HL-60 (cell line): ENCODE measurements around the gene SCARF1.

Experiments used
- DNase-seq, 2 experiments: peaks; one replicate each; pipeline ENCODE4 v3.0.0-alpha.2; 2010 to 2020; ENCODE audit warnings: low read depth in 1 of 2, low spot score in 1 of 2
- H3K27ac ChIP-seq: fragments of 250-450 bp; sonication (Bioruptor Pico); replicated peaks from 2 replicates; pipeline ENCODE4 v1.5.1; 2020; ENCODE audit warnings: mild to moderate bottlenecking, moderate library complexity
- H3K27me3 ChIP-seq: fragments of 250-450 bp; sonication (Bioruptor Pico); 2 replicates; pipeline ENCODE4 v1.5.1; 2021; ENCODE audit warnings: mild to moderate bottlenecking, moderate library complexity; ENCODE audit not compliant: insufficient read depth, poor library complexity, severe bottlenecking
- H3K4me3 ChIP-seq: replicated peaks from 2 replicates; pipeline ENCODE4 v1.5.1; 2011; ENCODE audit warnings: mild to moderate bottlenecking, control low read depth, low read length; ENCODE audit not compliant: insufficient read depth
- CTCF ChIP-seq: IDR thresholded peaks from one replicate; pipeline ENCODE4 v1.5.1; 2011; ENCODE audit warnings: low read length, control low read depth, inconsistent platforms; ENCODE audit not compliant: insufficient read depth
- GABPA ChIP-seq: IDR thresholded peaks from 2 replicates; pipeline ENCODE4 v1.6.1; 2012; ENCODE audit warnings: low read depth
- POLR2AphosphoS5 ChIP-seq: IDR thresholded peaks from 2 replicates; pipeline ENCODE4 v1.6.1; 2012; ENCODE audit warnings: low read depth
- REST ChIP-seq: IDR thresholded peaks from 2 replicates; pipeline ENCODE4 v1.6.1; 2012; ENCODE audit warnings: low read depth; ENCODE audit not compliant: insufficient replicate concordance
- SPI1 ChIP-seq: IDR thresholded peaks from 2 replicates; pipeline ENCODE4 v1.6.1; 2012; ENCODE audit warnings: low read depth, mild to moderate bottlenecking, borderline replicate concordance

The SCARF1 gene

GRCh38 chr17:1646199-1646875 lies 805 bp upstream of the SCARF1 start:
- Histone ChIP-seq H3K27ac (no peak overlapping the region), H3K4me3 (no peak overlapping the region), H3K27me3 (no peaks in the 10 kb centered on the region)
- TF ChIP-seq REST (no peak), GABPA (no peak), CTCF (no peak), SPI1 (no peak), POLR2AphosphoS5 (no peak)
- no peak for DNase-seq

GRCh38 chr17:1644493-1645206 lies 882 bp downstream of the SCARF1 start:
- no peak for DNase-seq
- Histone ChIP-seq H3K4me3 (no peak overlapping the region), H3K27ac (no peak overlapping the region), H3K27me3 (no peaks in the 10 kb centered on the region)
- TF ChIP-seq POLR2AphosphoS5 (no peak), CTCF (no peak), GABPA (no peak), SPI1 (no peak), REST (no peak)

- H3K4me3 ChIP-seq, result no peak overlapping the region
- H3K27ac ChIP-seq, result no peak overlapping the region
- TF ChIP-seq REST (no peak), GABPA (no peak)
- no peaks in the 10 kb centered on the region for H3K27me3 ChIP-seq
- no peak for DNase-seq
These were observed 1.5 kb downstream of the SCARF1 start for GRCh38 chr17:1643999-1644492.
